Hypothalamus (tissue), 51 donors: ENCODE data around the gene PET117.
A peak's percentile ranks its signal among the peaks of the same experiment; 100 is the strongest.
"Not testable (repeated sequence)": the region's sequence is repeated elsewhere in the genome, so short reads cannot be mapped to it uniquely, and the experiment has no call there.

Source experiments
- DNase-seq, 51 donors: peaks; one replicate each; lab custom pipeline; 2025; lab: John Stamatoyannopoulos, UW

Gene PET117, protein sequence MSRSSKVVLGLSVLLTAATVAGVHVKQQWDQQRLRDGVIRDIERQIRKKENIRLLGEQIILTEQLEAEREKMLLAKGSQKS

DNA sequence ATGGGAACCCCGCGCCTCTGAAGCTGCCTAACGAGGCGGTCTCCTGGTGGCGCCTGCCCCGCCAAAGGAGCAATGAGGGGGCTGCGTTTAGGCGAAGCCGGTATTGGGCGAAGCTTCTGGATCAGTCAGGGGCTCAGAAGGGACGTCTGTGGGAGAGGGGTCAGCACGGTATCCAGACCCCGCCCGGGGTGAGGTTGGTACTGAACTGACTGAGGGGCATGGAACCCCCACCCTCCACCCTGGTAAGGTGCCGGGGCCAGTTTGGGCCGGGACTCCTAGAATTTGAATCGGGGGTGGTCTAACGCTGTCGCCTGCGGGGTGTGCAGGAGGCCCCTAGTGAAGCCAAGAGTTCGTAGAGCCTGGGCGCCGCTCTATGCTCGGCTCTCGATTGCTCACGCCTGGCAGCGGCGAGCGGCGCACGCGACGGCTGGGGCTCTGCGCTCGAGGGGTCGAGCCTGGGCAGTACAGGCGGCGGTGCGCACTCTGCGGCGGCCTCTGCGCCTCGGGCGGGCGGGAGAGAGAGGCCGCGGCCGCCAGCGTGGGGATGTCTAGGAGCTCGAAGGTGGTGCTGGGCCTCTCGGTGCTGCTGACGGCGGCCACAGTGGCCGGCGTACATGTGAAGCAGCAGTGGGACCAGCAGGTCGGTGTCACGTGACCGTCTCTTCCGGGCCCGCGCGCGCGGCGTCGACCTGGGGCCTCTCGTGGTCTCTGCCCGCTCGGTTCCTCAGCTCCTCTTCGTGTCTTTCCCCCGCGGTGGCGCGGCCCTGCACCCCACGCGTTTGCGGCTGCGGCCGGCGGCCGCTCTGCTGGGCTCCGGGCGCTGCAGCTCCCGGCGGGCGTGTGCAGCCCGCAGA is at the start of gene PET117, which contains the start of gene KAT14:
Gene PET117, plus strand, starts transcription at position 452 of the 854 bp plus-strand sequence. Its CDS starts 93 bp downstream, at position 545.
Gene KAT14, plus strand, starts transcription at position 452 of the 854 bp plus-strand sequence. CDS start 4,798 bp downstream, outside the sequence.
- peak; percentile 58 to 97 (median 85) for DNase-seq

DNA sequence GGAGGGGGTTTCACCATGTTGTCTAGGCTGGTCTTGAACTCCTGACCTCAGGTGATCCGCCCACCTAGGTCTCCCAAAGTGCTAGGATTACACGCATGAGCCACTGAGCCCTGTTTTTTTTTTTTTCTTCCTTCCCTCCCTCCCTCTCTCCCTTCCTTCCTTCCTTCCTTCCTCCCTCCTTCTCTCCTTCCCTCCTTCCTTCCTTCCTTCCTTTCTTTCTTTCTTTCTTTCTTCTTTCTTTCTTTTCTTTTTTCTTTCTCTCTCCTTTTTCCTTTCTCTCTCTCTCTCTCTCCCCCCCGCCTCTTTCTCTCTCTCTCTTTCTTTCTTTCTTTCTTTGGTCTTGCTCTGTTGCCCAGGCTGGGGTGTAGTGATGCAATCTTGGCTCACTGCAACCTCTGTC is 49.4 kb upstream of the PET117 start:
- not testable (repeated sequence) for DNase-seq

DNA sequence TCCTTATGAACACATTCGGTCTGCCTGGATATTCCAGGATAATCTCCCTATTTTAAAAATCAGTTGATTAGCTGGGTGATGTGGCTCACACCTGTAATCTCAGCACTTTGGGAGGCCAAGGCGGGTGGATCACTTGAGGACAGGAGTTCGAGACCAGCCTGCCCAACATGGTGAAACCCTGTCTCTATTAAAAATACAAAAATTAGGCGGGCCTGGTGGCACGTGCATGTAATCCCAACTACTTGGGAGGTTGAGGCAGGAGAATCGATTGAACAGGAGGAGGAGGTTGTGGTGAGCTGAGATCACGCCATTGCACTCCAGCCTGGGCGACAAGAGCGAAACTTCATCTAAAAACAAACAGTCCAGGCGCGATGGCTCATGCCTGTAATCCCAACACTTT is 48.8 kb upstream of the PET117 start:
- not testable (repeated sequence) for DNase-seq

DNA sequence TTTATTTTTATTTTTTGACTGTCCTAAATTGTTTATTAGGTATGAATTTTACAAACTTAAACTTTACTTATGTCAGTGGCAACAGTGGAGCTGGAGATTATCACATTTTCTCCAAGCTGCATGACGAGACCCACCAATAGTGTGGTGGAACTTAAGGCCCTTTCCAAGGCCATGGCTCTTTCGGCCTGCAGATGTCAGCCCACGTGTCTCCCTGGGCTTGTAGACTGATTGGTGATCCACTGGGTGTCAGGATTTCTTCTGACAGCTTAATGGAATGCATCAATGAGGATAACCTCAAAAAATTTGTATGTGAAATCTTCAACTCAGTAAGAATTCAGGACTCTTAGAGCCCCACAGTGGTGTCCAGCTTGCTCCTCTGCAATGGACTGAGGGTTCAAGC is 47.6 kb upstream of the PET117 start:
- no peak for DNase-seq

DNA sequence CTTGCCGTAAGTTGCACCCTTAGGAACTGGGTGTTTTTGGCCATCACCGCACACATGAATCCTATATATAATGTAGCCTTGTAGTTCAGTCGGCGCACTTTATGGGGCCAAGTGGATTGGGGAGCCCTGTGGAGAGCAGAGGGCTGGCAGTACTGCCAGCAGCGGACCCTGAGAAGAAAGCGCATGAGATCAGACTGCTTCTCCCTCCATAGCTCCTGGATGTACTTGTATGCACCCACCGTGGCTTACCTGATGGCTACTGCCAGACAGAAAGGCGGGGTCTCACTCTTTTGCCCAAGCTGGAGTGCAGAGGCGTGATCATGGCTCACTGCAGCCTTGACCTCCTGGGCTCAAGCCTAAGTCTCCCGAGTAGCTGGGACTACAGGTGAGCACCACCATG is 47.2 kb upstream of the PET117 start:
- DNase-seq, result no peak

DNA sequence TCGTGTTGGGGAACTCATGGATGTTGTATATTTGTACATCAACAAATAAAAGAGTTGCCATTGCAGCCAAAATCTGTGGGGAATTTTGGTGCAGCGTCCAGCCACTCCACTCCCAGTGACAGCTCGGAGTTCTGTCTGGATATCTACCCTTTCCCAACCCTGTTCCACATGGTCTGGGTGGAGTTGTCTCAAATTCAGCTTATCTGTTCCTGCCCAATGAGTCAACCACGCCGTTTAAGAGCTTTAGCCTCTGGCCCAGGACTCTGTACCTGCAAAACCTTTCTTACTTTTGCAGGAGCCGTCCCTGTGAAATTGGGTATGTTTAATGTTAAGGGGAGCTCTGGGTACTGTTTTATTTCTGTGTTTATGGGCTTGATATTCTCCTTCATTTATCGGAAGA is 46.0 kb upstream of the PET117 start:
- DNase-seq, result no peak

DNA sequence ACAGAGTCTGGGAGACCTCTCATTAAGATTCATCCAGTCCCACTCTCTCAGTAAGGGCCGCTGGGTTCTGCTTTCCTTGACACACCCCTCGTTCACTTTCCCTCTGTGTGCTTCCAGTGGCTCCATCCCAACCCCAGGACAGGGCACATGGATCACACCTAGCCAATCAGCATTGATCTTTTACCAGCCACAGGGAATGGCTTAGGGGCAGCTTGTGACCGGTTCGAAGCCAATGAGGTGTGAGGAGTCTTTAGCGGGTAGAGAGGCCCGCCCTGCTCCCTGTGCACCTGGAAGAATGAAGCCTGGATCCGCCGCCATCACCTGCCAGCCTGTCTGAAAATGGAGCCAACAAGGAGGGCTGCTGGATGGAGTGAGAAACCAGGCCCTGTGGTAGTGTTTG is 44.8 kb upstream of the PET117 start:
- DNase-seq, result no peak

DNA sequence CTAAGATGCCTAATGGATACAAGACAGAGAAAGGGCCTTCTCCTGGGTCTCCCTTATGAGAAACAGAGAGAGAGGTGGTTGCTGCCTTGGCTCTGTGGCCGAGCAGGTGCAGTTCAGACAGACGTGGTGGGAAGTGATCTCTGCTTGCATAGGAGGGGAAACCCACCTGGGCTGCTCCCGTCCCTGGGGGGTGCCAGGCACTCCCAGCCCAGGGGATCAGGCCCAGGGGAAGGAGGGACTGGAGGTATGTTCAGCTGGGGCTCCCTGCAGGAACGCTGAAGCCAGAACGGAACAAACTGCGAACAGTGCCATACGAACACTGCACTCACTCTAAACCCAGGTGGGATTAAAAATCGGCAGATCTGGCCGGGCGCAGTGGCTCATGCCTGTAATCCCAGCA is 44.3 kb upstream of the PET117 start:
- DNase-seq, result no peak

DNA sequence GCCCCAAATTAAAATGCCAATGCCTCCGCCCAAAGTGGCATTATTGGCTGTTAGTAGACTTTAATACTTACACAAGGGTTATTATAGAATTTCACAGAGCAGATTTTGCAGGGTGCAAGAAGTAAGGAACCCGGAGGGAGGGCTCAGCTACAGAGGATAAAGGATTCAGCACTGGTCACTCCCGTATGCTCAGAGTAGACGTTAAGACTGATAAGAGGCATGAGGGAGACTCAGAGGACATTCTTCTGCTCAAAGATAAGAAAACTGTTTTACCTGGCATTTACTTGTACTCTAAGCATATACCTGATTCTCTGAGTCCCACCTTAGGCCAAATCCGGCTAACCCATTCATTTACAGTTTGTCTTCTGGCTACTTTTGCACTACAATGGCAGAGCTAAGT is 43.5 kb upstream of the PET117 start:
- no peak for DNase-seq

DNA sequence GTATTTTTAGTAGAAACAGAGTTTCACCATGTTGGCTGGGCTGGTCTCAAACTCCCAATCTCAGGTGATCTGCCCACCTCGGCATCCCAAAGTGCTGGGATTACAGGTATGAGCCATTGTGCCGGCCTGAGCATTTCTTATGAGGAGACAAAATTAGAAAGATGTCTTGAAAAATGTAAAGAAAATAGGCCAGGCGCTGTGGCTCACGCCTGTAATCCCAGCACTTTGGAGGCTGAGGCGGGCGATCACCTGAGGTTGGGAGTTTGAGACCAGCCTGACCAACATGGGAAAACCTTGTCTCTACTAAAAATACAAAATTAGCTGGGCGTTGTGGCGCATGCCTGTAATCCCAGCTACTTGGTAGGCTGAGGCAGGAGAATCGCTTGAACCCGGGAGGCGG is 37.1 kb upstream of the PET117 start:
- DNase-seq, result not testable (repeated sequence)

DNA sequence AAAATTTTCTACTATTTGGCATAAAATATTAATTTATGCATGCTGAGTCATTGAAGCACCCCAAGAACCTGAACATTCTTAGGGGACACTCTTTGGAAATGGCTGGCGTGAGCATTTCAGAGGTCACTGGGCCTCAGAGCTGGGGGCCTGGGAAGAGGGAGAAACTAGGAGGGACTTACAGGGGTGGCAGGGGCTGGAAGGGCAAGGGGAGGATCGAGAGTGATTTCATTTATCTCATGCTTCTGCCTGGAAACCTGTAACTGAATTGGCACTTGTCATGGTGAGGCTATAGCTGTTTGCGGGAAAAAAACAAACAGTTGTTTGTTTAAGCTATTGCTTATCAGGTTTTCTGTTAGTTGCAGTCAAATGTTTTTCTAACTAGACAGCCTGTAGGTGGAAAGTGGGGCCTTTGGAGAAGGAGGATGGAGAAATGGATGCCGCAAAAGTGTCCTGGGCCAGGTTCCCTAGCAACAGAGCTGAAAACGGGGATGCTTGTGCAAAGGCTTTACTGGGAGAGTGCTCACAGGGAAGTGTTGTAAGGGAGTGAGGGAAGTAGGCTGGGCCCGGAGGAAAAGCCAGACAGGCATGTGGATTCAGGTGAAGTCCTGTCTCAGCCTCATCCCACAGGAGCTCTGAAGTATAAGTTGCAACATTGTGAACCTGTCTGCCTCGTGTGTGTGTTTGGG is 36.4 kb upstream of the PET117 start:
- DNase-seq, result peak in 5 of 51 donors; percentile 3 to 9 (median 4)

DNA sequence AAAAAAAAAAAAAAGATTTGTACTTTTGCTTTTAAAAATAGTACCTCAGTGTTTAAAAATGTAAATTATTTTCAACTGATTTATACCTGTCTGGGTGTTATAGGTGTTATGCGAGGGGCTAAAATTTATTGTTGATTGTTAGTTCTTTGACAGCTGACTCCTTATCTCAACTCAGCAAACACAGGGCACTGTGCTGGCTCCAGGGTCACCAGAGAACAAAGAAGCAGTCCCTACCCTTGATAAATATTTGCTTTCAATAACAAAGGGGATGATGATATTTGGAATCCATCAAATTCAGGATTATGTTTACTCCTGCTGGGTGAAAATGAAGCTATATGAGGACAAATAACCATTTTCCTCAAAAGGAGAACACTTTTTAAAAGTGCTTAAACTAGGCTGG is 34.2 kb upstream of the PET117 start:
- no peak for DNase-seq

DNA sequence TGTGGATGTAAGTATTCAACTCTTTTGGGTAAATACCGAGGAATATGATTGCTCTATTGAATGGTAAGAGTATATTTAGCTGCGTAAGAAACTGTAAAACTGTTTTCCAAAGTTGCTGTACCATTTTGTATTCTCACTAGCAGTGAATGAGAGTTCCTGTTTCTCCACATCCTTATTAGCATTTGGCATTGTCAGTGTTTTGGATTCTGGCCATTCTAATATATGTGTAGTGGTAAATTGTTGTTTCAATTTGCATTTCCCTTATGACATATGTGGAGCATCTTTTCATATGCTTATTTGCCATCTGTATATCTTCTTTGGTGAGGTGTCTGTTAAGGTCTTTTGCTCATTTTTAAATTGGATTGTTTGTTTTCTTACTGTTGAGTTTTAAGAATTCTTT is 29.3 kb upstream of the PET117 start:
- no peak for DNase-seq

DNA sequence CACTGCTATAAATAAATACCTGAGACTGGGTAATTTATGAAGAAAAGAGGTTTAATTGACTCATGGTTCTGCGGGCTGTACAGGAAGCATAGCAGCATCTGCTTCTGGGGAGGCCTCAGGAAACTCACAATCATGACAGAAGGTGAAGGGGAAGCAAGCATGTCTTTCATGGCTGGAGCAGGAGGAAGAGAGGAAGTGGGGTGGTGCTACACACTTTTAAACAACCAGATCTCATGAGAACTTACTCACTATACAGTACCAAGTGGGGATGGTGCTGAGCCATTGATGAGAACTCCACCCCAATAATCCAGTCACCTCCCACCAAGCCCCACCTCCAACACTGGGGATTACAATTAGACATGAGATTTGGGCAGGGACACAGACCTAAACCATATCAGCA is 9.1 kb upstream of the PET117 start:
- not testable (repeated sequence) for DNase-seq

DNA sequence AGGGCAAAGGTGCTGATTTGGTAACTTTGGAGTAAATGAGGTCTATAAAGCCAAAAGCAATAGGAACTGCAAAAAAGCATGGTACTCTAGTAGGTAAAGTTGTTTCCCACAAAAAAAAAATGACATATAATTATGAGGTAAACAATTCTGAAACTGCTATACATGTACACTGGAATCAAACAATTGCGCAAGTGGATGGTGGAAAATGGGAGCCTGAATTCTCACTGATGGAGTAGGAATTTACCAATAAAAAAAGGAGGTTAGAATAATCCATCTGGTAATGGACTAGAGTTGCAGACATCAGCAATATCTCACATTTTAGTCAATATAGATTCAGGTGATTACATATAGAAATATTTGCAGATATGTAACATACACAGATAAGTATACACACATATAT is 5.0 kb upstream of the PET117 start:
- DNase-seq, result no peak

DNA sequence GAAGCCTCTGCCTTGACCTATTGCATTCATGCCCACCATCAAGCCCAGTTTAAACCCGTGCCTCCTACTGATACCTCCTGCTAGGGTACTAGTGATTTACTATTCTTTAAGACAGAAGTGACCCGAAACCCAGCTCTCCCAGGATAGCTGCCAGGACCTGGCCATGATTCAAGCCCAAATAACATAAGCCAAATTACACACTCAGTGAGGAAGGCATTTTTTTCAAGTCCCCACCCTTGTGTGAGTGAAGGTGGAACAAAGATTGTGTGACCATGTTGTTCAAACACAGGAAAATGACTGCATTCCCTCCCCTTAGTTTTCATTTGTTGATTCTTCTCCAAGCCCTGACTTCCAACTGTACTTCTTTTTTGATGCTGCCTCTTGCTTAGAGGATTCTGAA is 3.7 kb upstream of the PET117 start:
- DNase-seq, result no peak

DNA sequence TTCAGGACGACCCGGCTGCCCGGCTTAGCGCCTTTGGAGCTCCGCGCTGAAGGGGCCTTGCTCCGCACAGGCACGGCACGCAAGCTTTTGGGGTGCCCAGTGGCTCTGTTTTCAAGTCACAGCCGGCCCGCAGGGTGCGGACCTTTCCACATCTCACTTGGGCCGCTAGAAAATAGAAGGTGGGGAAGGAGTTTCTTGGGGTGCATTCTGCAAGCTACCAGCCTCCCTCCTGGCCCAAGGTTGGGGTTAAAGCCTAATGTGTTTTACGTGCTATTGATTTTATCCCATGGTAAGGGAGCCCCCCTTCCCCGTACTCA is 561 bp downstream of the PET117 start:
- peak in 2 of 51 donors; percentile 32 to 45 for DNase-seq

DNA sequence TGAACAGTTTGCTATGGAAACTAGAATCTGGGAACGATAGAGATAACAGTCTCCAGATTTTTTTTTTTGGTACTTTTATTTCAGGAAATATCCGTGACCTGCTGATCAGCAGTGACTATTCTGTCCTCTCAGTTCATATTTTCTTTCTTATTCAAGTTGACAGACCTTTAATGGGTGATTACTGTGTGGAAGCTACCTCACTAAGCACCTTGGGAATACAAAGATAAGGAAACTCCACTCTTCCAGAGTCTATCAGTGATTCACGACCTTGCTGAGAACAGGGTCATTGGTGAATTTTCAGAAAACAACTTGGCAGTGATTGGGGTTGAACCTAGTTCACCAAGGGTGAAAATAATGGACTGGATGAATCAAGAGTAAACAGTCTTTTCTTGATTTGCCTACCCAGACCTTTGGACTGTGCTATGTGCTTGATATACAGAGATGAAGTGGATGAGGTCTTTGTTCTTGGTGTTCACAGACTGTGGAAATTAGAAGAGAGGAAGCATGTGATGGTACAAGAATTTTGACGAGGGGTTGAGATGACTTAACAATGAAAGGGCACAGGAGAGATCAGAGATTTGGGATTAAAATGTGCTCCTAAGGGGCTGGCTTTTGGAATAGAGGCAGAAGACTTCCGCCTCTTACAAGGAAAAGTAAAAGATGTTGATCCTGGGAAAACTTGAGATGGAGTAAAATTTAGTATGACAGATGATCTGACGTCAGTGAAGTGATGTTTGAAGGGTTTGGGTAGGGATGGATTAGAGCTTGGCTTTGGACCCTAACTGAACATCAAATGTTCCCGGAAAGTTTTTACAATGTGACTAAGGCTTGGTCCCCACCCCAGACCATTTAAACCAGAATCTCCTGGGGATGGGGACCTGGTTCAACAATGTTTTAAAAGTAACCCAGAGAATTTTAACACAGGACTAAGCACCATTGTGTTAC is 1.2 kb downstream of the PET117 start:
- DNase-seq, result no peak

DNA sequence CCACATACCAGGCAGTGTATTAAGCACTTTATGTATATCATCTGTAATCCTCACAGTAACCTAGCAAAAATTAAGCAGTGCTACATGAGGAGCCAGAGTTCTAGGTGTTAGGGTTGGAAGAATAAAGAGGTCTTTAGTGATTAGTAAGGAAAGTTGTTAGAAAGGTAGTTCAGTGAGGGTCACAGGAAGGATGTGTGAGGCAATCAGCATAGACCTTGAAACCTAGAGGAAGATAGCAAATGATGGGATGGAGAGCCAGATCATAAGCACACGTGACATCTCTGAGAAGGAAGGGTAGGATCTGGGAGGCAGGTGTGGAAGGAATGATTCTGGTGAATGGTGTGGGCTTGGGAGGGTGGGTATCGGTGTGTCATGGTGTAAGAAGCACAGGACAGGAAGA is 2.2 kb downstream of the PET117 start:
- DNase-seq, result no peak

DNA sequence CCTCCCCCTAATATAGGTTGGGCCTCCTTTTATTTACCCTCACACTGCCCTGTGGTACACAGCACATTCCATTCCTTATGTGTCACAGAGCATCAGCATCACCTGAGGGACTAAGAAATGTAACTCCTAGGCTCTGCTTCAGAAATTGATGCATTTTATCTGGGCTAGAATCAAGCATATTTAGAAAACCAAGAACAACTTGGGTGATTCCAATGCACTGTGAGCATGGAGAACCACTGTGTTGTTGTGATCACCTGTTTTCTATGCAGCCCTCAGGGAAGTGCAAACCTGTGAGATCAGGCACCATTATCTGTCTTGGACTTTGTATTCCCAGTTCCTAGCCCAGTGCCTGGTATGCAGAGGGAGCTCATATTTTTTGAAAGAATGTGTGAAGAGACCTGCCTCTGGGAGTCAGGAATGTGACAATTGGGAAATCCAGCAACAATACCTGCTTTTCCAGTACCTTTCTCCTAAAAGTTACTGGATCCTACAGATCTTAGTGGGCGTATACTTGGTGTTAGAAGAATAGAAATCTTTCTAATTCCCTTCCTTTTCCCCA is 7.0 kb downstream of the PET117 start:
- no peak for DNase-seq
